Measurements from ENCODE around the gene ANKS4B. TPM values are rescaled to one million over a fixed set of nuclear protein-coding genes. Genes with fewer than 3 reads are reported as not detected.
"Not testable (repeated sequence)": the region's sequence is repeated elsewhere in the genome, so short reads cannot be mapped to it uniquely, and the experiment has no call there.

ANKS4B gene
- total and polyA plus RNA-seq, 2 experiments from 2014 or later, result 0.07 TPM; not detected in 1

DNA sequence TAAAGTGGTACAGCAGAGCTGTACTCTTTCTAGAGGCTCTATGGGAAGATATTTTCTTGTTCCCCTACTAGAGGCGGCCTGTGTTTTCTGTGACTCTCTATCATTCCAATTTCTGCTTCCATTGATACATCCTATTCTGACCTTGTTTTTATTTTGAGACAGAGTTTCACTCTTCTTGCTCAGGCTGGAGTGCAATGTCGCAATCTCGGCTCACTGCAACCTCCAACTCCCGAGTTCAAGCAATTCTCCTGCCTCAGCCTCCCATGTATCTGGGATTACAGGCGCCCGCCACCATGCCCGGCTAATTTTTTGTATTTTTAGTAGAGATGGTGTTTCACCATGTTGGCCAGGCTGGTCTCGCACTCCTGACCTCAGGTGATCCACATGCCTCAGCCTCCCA, 38.2 kb upstream of the ANKS4B start:
- not testable (repeated sequence) for H3K9me3 Mint-ChIP-seq; H3K36me3 ChIP-seq (ENCODE audit: insufficient read depth); DNase-seq (ENCODE audit: low spot score); H3K4me1 Mint-ChIP-seq; H3K4me3 Mint-ChIP-seq; H3K4me2 ChIP-seq; H3K4me3 ChIP-seq; H3K27ac Mint-ChIP-seq; H3F3A ChIP-seq (replicated peaks; ENCODE audit: low read depth); H3K27me3 ChIP-seq (ENCODE audit: insufficient read depth); H3K9me2 ChIP-seq (ENCODE audit: insufficient read depth); H2AFZ ChIP-seq; H3K4me1 ChIP-seq (ENCODE audit: insufficient read depth); ATAC-seq; H4K20me1 ChIP-seq (replicated peaks; ENCODE audit: insufficient read depth); H3K27me3 Mint-ChIP-seq (ENCODE audit: insufficient read depth, low read depth, poor library complexity); H3K36me3 Mint-ChIP-seq (ENCODE audit: low read depth); H3K79me2 ChIP-seq (replicated peaks; ENCODE audit: insufficient read depth); H3K27ac ChIP-seq (ENCODE audit: low read depth)

DNA sequence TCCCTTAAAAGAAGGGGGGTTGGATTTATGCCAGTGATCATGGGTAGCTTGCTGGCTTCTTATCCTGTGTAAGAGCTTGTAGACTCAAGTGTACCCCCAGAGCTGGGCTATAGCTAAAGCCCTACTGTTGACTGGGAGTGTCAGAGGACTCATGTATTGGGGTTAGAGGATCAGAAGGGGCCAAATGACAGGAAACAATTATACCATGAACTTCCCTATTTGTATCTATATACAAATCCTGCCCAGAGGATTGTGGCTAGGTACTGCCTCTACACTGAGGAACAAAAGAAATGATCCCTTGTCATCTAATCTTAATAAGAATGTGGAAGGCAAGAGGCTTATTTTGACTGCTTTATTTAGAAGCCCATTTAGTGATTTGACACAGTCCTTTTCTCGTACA, 36.4 kb upstream of the ANKS4B start:
- Mint-ChIP-seq H3K4me3 (no peak overlapping the region), H3K27ac (no peak overlapping the region), H3K27me3 (ENCODE audit: insufficient read depth, low read depth, poor library complexity) (peaks cover 5% of the 10 kb centered on the region), H3K4me1 (no peaks in the 10 kb centered on the region), H3K9me3 (no peaks in the 10 kb centered on the region), H3K36me3 (ENCODE audit: low read depth) (no peaks in the 10 kb centered on the region)
- H3K4me1 ChIP-seq (ENCODE audit: insufficient read depth), result no peaks in the 10 kb centered on the region
- H2AFZ ChIP-seq, result no peak overlapping the region
- DNase-seq (ENCODE audit: low spot score) (no peak), ATAC-seq (no peak)
- H3K9me2 ChIP-seq (ENCODE audit: insufficient read depth), result peaks cover 8% of the 10 kb centered on the region; the same call in 1 of the 2 replicates
- no peaks in the 10 kb centered on the region for H3K79me2 ChIP-seq (replicated peaks; ENCODE audit: insufficient read depth)
- H3K27me3 ChIP-seq (ENCODE audit: insufficient read depth), result no peaks in the 10 kb centered on the region
- no peak overlapping the region for H3K27ac ChIP-seq (ENCODE audit: low read depth)
- no peaks in the 10 kb centered on the region for H4K20me1 ChIP-seq (replicated peaks; ENCODE audit: insufficient read depth)
- H3K4me3 ChIP-seq, result no peak overlapping the region
- no peaks in the 10 kb centered on the region for H3F3A ChIP-seq (replicated peaks; ENCODE audit: low read depth)
- no peak overlapping the region for H3K4me2 ChIP-seq
- no peaks in the 10 kb centered on the region for H3K36me3 ChIP-seq (ENCODE audit: insufficient read depth)
- no peak for TF ChIP-seq JUNB (IDR thresholded peaks at IDR 0.05; ENCODE audit: unreplicated experiment)
- no peak for TF ChIP-seq POLR2AphosphoS5 (IDR thresholded peaks at IDR 0.05; ENCODE audit: low read depth)
- TF ChIP-seq STAT1 (IDR thresholded peaks at IDR 0.05; ENCODE audit: unreplicated experiment), result no peak
- no peak for TF ChIP-seq REST (IDR thresholded peaks at IDR 0.05; ENCODE audit: unreplicated experiment)
- TF ChIP-seq ZNF462 (CRISPR knock-in tag; IDR thresholded peaks at IDR 0.05), result no peak
- TF ChIP-seq EZH2 (IDR thresholded peaks at IDR 0.05; ENCODE audit: low read depth, unreplicated experiment), result no peak
- no peak for TF ChIP-seq ETS1 (IDR thresholded peaks at IDR 0.05)
- no peak for TF ChIP-seq EZH2phosphoT487 (IDR thresholded peaks at IDR 0.05; ENCODE audit: unreplicated experiment)
- no peak for TF ChIP-seq CREB1 (CRISPR knock-in tag; IDR thresholded peaks at IDR 0.05; ENCODE audit: low read depth)
- no peak for TF ChIP-seq ZNF331 (CRISPR knock-in tag; IDR thresholded peaks at IDR 0.05; ENCODE audit: low read depth)

Data from GM23338 (cell line).